ENCODE data around the gene SLC26A11.

- TF ChIP-seq BHLHE40 (IDR thresholded peaks at IDR 0.05; ENCODE audit: low read depth, low read length) (no peak), REST (IDR thresholded peaks at IDR 0.05) (no peak), CTCF (IDR thresholded peaks at IDR 0.05) (no peak)
These were observed 49.2 kb downstream of the SLC26A11 start for GRCh38 chr17:80269405-80269807.

All from A549 (cell line).